Central memory CD4-positive, alpha-beta T cell (primary cell): ENCODE results near the gene GDPD4.

Experiments used
- DNase-seq: peaks from one replicate; pipeline ENCODE4 v3.0.0; 2022

GDPD4 gene

DNA sequence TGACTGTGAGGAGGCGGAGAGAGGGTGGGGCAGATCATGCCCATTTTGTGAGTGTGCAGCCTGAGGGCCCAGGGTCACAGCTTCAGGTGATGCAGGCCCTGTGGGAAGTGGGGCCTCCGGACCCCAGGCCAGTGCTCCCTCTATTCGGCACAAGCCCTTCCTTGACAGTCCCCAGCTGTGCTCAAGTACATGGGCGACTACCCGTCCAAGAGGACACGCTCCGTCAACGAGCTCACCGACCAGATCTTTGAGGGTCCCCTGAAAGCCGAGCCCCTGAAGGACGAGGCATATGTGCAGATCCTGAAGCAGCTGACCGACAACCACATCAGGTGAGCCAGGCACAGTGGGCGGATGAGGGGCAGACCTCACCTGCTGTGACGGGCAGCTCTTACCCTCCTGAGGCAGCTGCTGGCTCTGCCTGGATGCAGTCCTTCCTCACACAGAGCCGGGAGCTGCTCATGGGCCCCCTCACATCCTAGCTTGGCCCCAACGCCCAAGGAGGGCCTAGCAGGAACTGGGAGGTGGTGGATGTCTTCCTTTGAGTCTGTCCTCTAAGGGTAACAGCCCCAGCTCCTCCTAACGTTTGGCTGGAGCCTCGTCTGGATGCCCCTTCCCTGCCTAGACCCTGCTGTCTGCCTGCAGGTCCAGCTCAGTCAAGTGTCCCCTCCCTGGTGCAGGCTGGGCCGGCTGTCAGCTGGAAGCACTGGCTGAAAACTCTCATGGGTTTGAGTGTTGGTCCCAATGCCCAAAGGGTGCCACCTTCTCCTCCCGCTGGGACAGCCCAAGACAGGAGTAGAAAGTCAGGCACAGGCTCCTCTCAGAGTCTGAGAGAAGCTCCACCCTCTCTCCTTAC, 97.4 kb downstream of the GDPD4 start:
- DNase-seq: no peak

DNA sequence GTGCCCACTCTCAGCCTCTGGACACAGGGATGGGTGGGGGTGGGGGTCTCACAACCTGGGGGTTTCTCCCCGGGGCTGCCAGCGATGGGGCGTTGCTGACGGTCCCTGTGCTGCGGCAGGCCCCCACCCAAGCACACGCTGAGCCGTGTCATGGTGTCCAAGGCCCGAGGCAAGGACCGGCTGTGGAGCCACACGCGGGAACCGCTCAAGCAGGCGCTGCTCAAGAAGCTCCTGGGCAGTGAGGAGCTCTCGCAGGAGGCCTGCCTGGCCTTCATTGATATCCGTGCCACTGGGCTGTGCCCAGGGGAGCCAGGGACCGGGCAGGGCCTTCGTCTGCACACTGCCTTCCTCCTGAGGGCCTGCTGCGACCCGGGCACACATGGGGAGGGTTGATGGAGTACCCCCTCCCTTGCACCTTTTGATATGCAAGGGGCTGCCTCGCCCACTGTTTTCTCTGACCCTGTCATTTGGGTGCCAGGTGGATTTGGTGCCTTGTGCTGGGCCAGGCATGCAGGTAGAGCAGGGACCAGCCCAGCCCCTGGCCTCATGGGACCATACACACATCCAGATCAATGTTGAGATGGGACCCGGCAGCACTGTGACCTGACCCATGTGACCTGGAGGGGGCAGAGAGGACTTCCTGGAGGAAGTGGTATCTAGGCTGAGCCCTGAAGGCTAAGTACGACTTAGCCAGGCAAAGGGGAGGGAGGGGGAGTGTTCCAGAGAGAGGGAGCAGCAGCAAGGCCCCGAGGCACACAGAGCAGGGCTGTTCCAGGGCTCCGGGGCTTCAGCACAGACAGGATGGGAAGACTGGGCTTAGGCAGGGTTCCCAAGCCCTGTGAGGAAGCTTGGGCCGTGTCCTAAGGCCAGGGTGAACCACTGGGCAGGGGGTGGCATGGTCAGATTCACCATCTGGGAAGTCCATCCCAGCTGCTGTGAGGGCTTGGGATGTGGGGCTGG, 98.3 kb downstream of the GDPD4 start:
- no peak for DNase-seq

DNA sequence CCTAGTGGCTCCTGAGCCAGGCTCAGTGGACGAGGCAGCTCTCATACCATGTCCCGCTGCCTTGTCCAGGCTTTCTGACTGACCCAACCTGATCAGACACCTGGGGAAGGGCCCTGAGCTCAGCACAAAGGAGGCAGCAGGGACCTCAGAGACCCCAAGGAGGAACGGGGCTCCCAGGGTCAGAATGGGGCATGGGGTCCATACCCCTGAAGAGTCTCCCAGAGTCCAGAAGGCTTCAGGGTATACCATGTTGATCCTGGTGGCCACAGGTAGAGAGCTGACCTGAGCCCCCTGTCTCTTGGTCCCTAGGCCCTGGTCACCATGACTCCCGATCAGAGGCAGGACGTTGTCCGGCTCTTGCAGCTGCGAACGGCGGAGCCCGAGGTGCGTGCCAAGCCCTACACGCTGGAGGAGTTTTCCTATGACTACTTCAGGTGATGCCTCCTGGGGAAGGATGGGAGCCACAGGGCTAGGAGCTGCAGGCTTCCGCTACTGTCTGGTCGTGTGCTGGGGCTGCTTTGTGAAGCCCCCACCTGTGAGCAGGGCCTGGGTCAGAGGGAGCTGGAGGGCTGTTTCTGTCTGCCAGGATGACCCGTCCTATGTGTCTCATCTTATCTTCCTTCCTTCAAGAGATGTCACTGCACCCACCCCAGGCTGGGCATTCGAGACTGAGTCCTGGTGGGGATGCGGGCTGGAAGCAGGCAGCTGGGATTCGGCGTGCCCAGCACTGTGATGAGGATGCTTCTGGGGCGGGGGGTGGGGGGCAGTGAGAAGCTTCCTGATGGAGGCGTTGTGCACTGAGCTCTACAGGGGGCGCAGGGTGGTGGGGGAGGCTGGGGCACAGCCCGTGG, 99.3 kb downstream of the GDPD4 start:
- no peak for DNase-seq

- no peak for DNase-seq
Measured at GRCh38 chr11:77201370-77201769, 100.1 kb downstream of the GDPD4 start.

- no peak for DNase-seq
Measured at GRCh38 chr11:77200351-77201268, 100.9 kb downstream of the GDPD4 start.

DNA sequence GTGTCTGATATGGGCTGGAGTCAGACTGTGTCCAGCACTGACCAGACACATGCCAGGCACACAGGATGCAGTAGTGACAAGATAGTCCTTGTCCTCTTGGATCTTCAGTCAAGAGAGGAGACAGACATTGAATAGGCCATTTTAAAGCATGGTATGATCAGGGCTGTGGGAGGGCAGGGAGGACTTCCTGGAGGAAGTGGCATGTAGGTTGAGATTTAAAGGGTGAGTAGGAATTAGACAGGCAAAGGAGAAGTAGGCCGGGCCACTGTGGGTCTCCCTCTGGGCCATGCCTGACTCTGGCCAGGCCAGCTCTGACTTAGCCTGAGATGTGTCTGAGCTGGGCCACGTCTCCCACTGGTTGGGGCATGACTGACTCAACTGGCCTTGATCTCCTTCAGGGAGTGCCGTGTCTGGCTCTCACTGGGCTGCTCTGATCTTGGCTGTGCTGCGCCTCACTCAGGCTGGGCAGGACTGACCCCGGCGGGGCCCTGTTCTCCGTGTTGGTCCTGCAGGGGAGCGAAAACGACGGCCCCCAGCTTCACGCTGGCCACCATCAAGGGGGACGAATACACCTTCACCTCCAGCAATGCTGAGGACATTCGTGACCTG, 102.2 kb downstream of the GDPD4 start:
- no peak for DNase-seq

- DNase-seq: no peak
Measured at GRCh38 chr11:77198440-77198849, 103.0 kb downstream of the GDPD4 start.

DNA sequence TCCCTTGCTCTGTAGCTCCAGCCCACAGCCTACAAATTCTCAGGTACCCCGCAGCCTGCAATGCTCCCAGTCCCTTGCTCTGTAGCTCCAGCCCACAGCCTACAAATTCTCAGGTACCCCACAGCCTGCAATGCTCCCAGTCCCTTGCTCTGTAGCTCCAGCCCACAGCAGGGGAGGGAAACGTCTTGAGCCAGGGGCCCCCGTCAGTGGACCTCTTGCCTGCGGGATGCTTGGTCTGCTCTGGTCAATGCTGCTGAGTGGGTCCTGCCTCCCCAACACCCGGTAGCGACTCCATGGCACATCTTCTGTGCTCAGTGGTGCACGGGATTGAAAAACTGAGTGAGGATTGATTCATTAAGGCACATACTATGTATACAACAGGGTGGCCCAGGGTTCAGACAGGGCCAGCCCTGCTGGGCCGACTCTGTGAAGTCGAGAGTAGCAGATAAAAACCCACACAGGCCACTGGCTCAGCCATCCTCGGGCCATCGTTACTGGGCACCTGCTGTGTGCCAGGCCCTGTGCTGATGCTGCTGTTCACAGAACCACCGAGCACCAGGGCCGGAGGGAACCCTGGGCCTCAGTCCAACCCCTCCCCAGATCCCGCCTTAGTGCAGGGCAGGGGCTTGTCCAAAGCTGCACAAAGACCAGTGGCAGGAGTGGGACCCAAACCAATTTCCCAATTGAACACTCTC, 103.7 kb downstream of the GDPD4 start:
- no peak for DNase-seq

DNA sequence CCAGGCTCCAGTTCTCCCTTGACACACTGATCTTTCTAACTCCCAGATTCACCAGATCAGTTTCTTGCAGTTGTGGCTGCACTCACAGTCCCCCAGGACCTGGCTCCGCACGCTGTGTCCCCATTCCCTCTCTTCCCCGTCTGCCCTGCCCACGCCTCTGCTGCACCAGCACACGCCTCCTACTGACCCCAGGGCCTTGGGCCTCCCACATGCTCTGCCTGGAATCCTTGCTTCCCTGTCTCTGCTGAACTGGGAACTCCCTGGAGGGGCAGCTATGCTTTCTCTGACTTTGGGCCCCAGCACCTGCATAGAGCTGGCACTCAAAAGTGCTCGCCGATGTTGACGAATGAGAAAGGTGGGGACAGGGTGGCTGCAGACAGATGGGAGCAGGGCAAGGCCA, 104.5 kb downstream of the GDPD4 start:
- DNase-seq: no peak

- DNase-seq: no peak
Measured at GRCh38 chr11:77195071-77195755, 106.3 kb downstream of the GDPD4 start.

DNA sequence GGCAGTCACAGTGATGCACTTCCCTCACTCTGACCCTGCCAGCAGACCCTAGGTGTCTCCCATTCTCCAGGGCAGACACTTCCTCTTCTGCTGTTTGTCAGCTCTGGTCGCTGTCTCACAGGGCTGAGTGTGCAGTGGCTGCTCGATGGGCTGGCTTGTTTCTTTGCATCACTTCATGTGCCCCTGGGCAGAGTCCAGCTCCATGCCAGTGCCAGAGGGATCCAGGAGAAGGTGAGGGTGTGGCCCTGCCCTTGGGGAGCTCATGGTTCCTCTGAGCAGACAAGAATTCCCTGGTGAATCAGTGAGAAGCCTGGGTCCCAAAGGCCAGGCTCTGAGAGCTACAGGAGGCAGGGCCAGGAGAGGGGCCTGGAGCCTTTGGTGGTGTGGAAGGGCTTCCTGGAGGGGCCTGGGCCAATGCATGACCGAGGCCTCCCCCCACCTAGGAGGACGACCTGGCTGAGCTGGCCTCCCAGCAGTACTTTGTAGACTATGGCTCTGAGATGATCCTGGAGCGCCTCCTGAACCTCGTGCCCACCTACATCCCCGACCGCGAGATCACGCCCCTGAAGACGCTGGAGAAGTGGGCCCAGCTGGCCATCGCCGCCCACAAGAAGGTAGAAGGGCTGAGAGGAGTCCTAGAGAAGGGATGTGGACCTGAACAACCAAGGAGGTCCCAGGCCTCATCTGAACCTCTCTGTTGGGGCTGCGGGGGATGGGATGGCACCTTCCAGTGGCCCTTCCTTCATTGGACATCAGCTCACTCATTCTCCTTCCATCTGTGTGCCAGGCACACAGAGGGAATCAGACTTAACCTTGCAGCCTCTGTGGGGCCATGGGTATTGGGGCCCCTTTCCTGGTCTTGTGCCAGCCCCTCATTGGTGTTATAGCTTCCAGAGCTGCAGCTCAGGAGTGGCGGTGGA, 107.3 kb downstream of the GDPD4 start:
- no peak for DNase-seq

- no peak for DNase-seq
Measured at GRCh38 chr11:77193167-77193566, 108.3 kb downstream of the GDPD4 start.

GRCh38 chr11:77191823-77192495, 109.5 kb downstream of the GDPD4 start:
- peak; percentile 7 for DNase-seq

GRCh38 chr11:77191429-77191822, 110.1 kb downstream of the GDPD4 start:
- no peak for DNase-seq

DNA sequence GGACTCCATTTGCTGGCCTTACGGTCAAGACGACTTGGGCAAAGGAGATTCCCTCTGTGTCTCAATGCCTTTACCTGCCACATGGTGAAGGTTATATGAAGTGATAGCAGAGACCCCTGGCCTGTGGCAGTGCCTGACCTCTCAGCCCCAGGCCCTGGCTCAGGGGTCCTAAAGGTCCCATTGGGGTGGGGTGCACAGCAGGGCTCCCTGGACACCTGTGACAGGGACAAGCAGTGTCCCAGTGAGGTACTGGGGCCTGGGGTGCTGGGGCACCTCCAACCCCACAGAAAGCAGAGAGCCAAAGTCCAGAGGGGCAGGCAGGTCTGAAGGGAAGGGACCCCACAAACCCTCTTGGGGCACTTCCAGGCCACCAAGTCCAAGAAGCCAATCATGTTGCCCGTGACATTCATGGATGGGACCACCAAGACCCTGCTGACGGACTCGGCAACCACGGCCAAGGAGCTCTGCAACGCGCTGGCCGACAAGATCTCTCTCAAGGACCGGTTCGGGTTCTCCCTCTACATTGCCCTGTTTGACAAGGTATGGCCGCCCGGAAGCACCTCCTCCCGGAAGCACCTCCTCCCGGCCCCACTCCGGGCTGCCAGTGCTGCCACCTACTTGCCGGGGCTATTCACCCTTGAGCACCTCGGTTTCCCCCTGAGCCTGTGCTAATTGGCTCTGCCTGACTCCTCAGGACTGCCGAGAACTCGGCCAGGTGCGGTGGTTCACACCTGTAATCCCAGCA, 111.0 kb downstream of the GDPD4 start:
- no peak for DNase-seq

- no peak for DNase-seq
Measured at GRCh38 chr11:77189588-77190210, 111.8 kb downstream of the GDPD4 start.
